Choroid plexus epithelial cell (primary cell): ENCODE results near the gene NHLRC4.

ENCODE experiments used
- DNase-seq: peaks from one replicate; pipeline ENCODE4 v3.0.0-alpha.2; 2010; ENCODE audit warnings: low read depth
- H3K4me3 ChIP-seq: 2 replicates; pipeline ENCODE4 v1.5.1; 2011; ENCODE audit warnings: low read depth, mild to moderate bottlenecking, control low read depth, low read length, moderate library complexity
- TF ChIP-seq, protein P1 (sequence below): conservative IDR thresholded peaks from 2 replicates; pipeline ENCODE4 v1.5.1; 2011; ENCODE audit warnings: low read depth, mild to moderate bottlenecking, control low read depth, inconsistent platforms, low read length, moderate library complexity

Gene NHLRC4

DNA sequence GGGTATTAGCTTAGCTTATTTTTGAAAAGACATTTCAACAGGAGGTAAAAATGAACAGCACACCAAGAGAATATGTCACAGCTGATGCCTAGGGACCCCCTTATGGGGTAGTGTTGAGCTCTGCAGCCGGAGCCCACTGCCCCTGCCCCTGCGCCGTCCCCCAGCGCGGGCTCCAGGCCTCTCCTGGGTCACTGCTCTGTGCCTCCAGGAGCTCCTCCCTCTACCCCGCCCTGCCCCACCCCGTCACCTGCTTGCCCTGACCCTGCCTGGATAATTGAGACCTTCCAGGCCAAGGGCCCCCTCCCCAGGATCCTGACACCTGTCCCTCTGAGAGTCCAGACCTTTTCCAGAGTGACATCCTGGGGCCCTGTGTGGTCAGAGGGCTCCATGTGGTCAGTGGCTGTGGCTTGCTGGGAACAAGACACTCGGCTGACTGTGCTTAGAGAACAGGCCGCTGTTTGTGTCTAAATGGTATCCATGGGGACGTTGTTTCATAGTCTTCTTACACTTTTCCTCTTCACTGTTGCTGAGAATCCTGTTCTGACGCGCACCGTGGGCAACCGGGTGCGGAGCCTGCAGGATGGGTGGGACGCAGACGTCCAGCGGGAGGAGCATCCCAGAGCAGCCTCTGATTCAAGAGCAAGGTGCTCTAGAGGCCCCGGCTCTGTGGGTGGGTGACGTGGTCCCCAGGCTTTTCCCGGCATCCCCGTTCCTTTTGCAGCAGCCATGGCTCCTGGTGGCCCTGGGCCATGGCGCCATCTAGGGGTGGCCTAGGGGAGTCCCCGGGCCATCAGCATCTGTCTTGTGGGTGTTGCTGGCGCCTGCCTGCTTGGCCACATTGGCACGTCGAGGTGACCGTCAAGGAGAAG is 43.9 kb downstream of the NHLRC4 start:
- H3K4me3 ChIP-seq, result no peak overlapping the region
- TF ChIP-seq, protein P1, sequence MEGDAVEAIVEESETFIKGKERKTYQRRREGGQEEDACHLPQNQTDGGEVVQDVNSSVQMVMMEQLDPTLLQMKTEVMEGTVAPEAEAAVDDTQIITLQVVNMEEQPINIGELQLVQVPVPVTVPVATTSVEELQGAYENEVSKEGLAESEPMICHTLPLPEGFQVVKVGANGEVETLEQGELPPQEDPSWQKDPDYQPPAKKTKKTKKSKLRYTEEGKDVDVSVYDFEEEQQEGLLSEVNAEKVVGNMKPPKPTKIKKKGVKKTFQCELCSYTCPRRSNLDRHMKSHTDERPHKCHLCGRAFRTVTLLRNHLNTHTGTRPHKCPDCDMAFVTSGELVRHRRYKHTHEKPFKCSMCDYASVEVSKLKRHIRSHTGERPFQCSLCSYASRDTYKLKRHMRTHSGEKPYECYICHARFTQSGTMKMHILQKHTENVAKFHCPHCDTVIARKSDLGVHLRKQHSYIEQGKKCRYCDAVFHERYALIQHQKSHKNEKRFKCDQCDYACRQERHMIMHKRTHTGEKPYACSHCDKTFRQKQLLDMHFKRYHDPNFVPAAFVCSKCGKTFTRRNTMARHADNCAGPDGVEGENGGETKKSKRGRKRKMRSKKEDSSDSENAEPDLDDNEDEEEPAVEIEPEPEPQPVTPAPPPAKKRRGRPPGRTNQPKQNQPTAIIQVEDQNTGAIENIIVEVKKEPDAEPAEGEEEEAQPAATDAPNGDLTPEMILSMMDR, result peak; percentile 74
- DNase-seq, result peak; percentile 41

DNA sequence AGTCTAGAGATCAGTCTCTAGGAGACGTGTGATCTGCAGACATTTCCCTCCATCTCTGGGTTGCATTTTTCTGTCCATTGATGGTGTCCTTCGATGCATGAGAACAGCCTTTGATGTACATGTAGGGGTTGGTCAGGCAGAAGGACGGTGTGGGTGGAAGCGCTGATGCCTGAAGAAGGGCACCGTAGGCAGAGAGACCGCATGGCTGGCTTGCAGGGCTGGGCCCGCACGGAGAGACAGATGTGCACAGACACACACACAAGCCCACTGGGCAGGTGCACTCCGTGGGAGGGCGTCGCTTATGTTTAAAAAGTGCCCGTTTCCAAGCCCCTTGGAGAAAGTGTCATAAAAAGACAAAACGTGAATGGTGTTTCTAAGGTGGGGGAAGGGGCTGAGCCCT is 48.3 kb downstream of the NHLRC4 start:
- H3K4me3 ChIP-seq, result no peak overlapping the region
- TF ChIP-seq, protein P1, result no peak
- no peak for DNase-seq

DNA sequence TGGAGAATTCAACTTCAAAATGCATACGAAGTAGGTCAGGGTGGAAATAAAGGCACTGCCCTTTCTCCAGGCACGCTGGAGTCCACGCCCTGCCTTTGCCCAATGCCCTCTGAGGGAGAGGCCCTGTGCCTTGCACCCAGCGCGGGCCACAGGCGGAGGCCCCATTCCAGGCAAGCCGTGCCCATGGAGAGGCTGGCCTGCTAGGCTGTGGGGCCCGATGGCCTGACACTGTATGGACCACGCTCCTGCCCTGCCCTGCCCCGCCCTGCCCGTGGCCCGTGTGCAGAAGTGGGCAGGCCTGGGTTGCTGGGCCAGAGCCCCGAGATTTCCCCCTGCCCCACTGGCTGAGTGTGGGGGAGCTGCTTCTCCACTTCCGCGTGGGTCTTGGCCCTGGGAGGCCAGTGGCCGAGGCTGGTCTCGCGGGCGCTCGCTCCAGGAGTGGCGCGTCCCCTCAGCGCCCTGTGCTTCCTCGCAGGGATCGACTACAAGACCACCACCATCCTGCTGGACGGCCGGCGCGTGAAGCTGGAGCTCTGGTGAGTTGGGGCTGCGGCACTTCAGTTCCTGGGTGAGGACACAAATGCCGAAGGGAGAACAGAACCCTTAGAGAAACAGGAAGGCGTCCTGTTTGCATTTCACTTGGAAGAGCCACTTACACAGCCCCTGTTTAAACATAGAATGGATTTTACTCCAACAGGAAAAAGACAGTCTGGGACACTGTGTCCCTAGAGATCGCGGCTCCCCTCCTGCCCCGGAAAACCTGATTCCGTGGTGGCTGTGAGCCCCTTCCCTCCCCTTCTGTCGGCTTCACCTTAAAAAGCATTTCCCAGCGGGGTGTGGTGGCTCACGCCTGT is 50.2 kb downstream of the NHLRC4 start:
- no peak overlapping the region for H3K4me3 ChIP-seq
- DNase-seq, result no peak
- TF ChIP-seq, protein P1, result no peak

DNA sequence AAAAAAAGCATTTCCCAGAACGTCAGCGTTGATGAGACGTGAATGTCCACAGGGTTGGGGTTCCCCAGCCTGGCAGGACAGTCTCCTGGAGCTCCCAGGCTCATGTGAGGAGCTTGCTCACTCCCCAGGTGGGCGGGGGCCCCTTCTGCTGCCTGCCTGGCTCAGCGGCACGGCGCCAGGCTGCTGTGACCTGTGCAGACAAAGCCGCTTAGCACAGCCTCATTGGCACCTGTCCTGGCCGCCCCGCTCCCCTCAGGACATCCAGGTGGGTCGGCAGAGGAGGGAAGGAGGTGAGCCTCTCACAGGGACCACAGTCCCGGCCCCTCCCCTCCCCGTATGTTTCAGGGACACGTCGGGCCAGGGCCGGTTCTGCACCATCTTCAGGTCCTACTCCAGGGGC is 51.0 kb downstream of the NHLRC4 start:
- DNase-seq, result no peak
- H3K4me3 ChIP-seq, result no peak overlapping the region
- TF ChIP-seq, protein P1, result no peak
